NCI-H1930 (cell line): Measurements from ENCODE around the gene KCTD14.
"Not testable (repeated sequence)": the region's sequence is repeated elsewhere in the genome, so short reads cannot be mapped to it uniquely, and the experiment has no call there.

Experiments
- DNase-seq, 2 experiments: peaks; one replicate each; lab custom pipeline; 2025; lab: John Stamatoyannopoulos, UW

The KCTD14 gene

GRCh38 chr11:78022397-78023396 is at the start of gene KCTD14:
Gene KCTD14, minus strand, starts transcription at chr11:78023276. Its CDS starts 27 bp downstream, at chr11:78023249.
- peak in 1 of 2 experiments; percentile 6 for DNase-seq

- DNase-seq: no peak
Measured at GRCh38 chr11:78072455-78072854, 49.4 kb upstream of the KCTD14 start.

- no peak for DNase-seq
Measured at GRCh38 chr11:78071717-78072116, 48.6 kb upstream of the KCTD14 start.

GRCh38 chr11:78070621-78071020 is 47.5 kb upstream of the KCTD14 start:
- no peak for DNase-seq

GRCh38 chr11:78069465-78069864 is 46.4 kb upstream of the KCTD14 start:
- DNase-seq: no peak

GRCh38 chr11:78067704-78068103 is 44.6 kb upstream of the KCTD14 start:
- no peak for DNase-seq

- no peak for DNase-seq
Measured at GRCh38 chr11:78066471-78066870, 43.4 kb upstream of the KCTD14 start.

GRCh38 chr11:78065203-78065602 is 42.1 kb upstream of the KCTD14 start:
- no peak for DNase-seq

- no peak for DNase-seq
Measured at GRCh38 chr11:78063440-78064181, 40.5 kb upstream of the KCTD14 start, which contains the start of gene THRSP. Gene THRSP, plus strand, starts transcription at chr11:78063861. Its CDS starts 21 bp downstream, at chr11:78063882.

- DNase-seq: no peak
Measured at GRCh38 chr11:78062671-78063070, 39.6 kb upstream of the KCTD14 start.

- DNase-seq: no peak
Measured at GRCh38 chr11:78061921-78062311, 38.8 kb upstream of the KCTD14 start.

- DNase-seq: no peak
Measured at GRCh38 chr11:78061088-78061920, 38.2 kb upstream of the KCTD14 start.

GRCh38 chr11:78060533-78060932 is 37.5 kb upstream of the KCTD14 start:
- DNase-seq: no peak

GRCh38 chr11:78059749-78060328 is 36.8 kb upstream of the KCTD14 start:
- DNase-seq: not testable (repeated sequence)

- no peak for DNase-seq
Measured at GRCh38 chr11:78057462-78058055, 34.5 kb upstream of the KCTD14 start.

GRCh38 chr11:78056093-78056492 is 33.0 kb upstream of the KCTD14 start:
- DNase-seq: no peak

GRCh38 chr11:78054971-78055370 is 31.9 kb upstream of the KCTD14 start:
- DNase-seq: no peak

- no peak for DNase-seq
Measured at GRCh38 chr11:78050964-78051831, 28.1 kb upstream of the KCTD14 start.

- no peak for DNase-seq
Measured at GRCh38 chr11:78049348-78049747, 26.3 kb upstream of the KCTD14 start.

- DNase-seq: no peak
Measured at GRCh38 chr11:78048561-78048960, 25.5 kb upstream of the KCTD14 start.
